Fibroblast of skin of right quadriceps (primary cell): Measurements from ENCODE around the gene SLC16A8.
A peak's percentile ranks its signal among the peaks of the same experiment; 100 is the strongest.

ENCODE experiments used
- DNase-seq: peaks from one replicate; pipeline ENCODE4 v3.0.0-alpha.2; 2013

The SLC16A8 gene

DNA sequence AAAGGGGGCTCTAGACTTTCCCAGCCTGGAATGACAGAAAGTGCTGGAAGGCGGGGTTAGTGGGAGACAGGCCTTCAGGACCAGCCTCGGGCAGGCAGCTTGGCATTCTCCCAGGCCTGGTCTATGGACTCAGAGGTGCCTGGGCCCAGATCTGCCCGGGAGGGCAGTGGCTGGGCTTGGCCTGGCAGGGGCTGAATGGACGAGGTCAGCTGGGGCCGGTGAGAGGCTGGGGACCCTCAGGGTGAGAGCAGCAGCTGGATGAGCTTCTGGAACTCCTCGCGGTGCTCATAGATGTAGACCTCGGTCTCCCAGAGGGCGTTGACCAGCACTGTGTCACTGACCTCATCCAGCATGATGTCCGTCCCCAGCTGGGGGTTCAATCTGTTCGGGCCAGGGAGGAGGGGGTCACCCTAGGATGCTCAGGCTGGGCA is 28.0 kb upstream of the SLC16A8 start:
- no peak for DNase-seq

DNA sequence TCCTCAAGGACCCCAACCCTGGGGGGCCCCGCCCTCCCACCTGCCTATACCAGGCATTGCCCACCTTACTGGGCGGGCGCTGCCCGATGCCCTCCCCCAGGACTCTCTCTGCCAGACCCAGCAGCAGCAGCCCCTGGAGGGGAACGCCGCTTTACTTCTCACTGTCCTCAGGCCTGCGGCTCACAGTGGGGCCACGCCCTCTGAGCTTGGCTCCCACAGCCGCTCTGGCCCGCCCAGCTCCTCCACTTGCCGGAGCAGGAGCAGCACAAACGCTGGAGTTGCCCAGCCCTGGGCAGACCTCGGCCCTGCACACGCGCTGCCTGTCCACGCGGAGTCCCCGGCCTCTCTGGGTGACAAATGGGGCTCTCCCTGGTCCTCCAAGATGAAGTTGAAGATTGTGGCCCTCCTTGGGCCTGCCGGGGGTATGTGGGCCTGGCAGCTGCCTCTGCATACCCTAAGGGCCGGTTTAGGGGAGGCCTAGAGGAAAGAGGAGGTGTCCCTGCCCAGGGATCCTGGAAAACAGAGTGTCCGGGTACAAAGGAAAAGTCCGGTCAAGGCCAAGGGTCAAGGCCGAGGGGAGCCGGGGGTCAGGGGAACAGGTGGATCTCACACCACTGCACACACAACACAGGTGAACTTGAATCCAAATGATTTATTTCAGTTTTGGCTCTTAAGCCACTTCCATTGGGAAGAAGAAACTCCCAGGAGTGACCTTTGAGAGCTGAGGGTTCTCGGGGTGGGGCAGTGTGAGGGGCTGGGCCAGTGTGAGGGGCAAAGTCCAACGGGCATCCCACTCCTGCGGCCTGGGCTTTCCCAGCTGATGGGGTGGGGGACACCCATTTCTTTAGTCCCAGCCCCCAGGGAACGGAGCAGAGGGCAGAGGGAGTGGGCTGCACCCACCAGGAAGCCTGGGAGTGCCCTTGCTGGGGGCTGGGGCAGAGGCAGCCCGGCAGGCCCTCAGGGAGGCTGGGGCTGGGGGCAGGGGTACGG is 27.2 kb upstream of the SLC16A8 start:
- DNase-seq = no peak

DNA sequence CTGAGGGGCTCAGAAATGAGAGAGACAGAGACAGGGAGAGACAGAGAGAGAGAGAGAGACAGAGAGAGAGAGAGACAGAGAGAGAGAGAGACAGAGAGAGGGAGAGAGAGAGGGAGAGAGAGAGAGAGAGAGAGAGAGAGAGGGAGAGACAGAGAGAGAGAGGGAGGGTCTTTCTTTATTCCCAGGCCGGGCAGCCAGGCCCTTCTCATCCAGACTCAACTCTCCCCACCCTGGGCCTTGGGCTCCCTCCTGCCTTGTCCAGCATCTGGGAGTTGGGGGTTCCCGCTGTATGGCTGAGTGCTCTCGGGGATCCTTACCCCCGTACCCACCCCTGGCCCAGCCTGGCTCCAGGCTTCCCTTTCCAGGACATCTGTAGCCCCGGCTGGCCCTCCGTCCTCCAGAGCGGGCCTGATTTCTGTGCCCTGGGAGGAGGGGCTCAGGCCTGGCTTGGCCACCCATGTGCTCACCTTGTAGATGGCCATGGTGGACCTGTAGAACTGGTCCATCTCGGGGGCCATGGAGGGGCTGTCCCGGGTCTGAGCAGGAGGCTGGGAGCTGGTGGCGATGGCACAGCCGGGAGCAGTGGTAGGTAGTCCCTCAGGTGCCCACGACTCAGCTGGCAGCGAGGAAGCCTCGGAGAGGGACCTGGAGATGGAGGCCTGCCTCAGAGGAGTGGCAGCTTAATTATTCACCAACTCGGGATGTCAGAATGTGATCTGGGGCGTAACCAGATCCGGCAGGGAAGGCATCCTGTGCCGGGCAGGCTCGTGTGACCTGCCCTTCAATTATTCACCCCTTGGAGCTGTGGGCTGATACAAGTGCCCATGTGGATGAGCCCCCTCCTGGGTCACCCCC is 26.3 kb upstream of the SLC16A8 start, which contains the start of gene BAIAP2L2:
BAIAP2L2 (minus strand) TSS at position 677 of the 855 bp plus-strand sequence; CDS start at position 518, 159 bp downstream.
- DNase-seq = no peak

DNA sequence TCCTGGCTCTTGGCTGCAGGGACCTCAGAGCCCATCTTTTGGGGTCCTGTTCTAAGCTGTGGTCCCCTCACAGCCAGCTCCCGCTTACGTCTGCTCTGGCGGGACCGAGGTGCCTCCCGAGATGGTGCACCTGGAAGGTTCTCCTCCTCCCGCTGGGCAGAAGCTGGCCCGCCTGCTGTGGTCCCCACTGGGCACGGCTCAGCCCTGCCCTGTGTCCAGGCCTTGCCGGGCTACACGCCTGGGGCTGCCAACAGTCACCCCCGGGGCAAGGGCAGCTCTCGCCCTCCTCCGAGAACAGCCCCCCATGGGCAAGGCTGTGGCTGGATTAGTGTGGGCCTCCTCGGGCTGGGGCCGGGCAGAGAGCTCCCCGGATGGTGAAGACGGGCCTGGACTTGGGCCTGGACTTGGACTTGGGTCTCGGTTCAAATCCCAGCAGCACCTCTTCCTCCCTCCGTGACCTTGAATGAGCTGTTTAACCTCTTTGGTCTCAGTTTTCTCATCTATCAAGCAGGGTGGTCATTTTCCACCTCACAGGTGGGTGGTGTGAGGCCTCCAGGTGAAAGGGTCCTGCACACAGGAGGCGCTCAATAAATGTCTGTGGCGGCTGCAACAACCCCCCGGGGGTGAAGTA is 25.5 kb upstream of the SLC16A8 start:
- no peak for DNase-seq

DNA sequence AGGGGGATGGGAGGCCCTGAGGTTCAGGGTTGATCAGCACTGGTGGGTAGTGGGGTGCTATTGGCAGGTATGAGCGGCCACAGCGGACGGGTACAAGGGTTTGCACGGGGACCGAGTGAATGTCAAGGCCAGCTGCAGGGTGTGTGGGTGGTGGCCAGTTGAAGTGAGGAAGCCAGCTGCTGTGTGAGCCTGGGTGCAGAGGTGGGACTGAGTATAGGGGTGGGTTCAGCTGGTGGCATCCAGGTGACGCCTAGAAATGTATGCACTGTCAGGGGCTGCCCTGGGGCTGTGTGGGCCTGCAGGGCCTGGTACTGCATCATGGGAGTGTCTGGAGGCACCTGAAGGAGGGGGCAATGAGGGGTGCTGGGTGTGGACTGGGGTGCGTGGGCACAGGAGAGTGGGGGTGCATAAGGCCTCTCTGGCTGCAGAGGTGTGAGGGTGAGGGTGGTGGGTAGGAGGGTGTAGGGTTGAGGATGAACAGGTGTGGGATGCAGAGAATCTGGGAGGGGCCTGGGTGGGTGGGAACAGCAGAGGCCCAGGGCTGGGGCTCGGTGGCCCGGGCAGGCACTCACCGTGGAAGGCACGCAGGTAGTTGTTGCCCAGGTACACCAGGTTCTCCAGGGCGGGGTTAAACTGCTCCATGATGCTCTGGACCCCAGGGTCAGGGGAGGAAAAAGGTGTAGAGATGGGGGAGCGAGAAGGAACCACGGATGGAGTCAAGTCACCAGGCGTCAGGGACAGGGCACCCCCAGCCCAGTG is 24.8 kb upstream of the SLC16A8 start:
- DNase-seq = no peak

DNA sequence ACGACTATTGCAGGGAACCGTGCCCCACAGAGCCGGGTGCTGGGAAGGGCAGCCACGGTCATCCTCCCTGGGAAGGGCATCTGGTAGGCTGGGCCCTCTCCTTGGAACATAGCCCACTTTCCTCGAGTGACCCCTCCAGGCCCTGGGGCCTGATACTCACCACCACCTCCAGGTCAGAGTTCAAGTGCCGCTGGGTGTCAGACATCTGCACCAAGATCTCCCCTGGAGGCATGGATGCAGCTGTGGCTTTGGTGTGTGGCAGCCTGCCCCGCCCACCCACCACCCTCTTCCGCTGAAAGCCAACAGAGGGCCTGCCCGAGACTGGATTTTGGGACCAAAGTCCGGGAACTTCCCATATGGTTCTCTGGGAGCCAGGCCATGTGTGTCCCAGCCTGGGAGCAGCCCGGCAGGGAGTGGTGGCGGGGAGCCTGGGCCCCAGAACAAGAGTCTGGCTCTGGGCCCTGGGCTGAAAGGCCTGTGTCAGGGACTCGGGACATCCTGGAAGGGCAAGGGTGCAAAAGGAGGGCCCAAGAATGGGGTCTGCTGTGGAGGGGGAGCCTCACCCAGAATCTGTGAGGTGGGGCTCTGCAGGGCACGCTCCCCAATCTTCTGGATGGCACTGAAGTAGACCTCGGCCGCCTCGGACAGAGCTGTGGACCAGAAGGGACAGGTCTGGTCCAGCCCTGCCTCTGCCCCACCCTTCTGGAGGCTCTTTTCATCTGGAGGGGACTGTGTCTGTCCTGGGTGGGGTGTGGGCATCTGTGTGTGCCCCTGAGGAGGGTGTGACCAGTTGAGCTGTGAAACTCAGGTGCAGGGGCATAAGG is 23.9 kb upstream of the SLC16A8 start:
- no peak for DNase-seq

DNA sequence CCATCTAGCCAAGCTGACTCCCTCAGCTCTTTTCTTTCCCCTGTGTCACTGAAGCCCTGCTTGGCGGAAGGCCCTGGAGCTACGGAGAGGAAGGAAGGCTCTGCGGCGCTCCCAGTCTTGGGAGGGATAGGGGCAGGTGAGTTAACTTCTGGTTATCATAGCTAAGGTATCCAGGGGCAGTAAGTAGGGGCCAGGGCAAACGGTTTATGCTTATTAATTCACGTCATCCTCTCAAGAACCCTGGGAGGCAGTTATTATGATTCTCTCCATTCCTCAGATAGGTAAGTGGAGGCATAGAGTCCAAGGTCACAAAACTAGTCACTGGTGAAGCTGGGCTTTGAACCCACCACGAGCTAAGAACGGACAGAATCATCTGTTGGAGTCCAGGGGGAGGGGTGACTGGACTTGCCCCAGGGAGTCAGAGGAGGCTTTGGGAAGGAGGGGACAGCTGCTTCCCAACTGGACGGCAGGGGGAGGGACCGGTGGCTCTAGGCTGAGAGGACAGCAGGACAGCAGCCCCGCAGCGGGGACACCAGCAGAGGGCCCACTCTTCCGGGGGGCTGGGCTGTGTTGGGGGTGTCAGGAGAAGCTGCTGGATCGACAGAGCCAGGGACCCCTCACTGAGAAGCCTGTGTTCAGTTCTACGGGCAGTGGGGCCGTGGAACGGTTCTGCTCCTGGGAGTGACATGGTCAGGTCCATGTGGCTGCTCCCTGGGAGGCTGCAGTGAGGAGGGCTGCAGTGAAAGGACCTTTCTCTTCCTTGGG is 23.0 kb upstream of the SLC16A8 start:
- DNase-seq = no peak

DNA sequence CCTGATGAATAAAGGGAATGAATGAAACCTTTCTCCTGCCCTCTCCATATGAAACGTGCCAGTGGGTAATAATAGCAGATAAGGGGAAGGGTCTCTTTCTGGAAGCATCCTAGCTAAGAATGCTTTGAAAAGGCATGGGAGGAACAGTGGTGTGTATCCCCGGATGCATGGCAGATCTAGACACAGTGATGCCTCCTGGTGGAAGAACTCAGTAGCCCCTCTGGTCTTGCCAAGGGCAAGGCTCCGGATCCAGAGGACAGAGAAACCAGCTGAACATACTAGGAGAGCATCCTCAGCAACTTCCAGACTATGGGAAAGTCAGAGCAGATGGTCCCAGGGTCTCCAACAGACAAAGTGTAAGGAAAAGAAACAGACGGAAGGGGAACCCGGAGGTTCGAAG is 20.1 kb upstream of the SLC16A8 start:
- no peak for DNase-seq

DNA sequence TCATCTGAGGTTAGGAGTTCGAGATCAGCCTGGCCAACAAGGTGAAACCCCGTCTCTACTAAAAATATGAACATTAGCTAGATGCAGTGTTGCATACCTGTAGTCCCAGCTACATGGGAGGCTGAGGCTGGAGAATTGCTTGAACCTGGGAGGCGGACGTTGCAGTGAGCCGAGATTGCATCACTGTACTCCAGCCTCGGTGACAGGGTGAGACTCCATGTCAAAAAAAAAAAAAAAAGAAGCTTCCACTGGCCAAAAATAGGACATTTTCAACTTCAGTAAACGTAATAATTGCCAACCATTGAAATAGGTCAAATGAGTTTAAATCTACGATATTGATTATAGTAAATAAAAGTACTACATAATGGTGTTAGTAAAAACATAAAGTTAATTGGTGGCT is 19.7 kb upstream of the SLC16A8 start:
- DNase-seq = no peak

DNA sequence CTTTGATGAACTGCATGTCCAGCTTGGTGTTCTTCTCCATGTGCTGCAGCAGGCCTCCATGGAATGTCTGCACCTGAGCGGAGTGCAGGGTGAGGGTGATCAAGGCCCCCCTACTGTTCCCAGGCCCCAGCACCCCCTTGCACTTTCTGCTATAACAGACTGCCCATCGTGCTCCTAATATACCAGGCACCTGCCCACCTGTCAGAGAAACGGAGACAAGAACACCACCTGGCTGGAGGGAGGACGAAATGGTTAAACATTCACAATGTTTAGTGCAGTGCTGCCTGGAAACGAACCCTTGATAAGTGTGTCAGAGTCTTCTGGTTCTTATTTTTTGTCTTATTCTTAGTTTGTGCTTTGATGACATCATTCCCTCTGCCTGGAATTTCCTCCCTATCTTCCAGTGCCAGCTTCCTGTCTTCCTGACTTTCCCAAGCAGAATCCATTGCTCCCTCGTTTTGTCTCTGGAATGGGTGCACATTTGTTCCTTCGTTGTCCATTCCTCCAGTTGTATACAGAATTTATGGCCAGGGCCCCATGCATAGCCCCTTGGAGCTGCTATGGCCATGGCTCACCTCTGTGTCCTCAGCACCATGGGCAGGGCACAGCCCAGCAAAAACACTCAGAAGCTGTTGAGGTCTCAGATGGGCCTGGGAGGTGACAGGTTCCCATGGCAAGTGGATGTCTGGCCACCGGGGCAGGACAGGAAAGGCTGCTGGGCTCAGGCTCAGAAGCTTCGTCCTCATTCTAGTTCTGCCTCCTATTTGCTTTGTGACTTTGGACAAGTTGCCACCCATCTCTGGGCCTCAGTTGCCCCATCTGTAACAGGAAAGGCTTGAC is 14.6 kb upstream of the SLC16A8 start:
- DNase-seq = peak; percentile 54

DNA sequence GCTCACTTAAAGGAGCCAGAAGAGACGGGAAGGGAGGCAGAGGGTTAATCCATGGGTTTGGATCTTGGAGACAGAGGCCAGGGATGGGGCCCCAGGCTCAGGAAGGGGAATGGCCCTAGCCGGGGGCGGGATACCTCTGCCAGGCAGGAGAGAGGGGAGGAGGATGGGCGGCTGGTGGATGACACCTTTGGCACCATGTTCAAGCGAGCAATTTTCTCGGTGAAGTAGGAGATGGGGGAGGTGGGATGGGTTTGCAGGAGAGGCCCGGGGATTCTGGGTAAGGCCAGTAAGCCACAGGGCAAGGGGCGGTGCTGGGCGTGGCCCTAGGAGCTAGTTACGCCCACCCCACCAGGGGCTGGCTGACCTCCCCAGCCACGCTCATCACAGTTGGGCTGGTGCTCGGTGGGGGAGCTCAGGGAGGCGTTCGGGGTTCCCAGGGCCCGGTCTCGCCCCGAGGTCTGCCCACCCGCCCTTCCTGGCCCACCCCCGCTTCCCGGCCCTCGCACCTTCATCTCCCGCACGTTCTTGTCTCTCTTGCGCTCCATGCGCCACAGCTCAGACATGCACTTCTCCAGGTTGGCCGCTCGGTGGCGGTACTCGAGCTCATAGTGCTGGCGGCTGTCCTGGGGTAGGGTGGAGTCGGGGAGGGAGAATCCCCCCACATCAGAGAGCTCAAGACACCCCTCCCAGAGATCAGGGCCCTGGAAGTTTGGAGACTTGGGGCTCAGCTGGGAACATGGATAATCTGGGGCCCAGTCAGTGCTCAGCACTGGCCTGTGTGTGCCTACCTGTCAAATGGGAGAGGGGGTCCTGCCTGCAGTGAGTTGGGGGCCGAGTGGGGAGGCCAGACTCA is 13.8 kb upstream of the SLC16A8 start:
- peak; percentile 30 for DNase-seq

DNA sequence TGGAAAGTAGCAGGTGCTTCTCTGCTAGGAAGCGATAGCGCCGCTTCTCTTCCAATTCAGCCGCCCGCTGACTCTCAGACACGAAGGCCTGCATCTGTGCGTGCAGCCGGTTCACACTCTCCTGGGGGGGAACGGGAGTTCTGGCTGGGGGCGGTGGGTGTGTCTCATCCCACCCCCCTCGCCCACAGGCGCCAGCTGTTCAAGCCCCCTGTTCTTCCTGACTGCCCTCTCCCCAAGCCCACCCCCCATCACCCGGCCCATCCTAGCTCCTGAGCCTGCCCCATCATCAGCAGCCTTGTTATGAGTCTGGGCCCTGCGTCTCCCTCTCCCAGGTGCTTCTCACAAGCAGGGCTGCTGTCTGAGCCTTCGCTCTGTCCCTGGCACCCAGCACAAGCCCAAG is 13.1 kb upstream of the SLC16A8 start:
- DNase-seq = no peak

DNA sequence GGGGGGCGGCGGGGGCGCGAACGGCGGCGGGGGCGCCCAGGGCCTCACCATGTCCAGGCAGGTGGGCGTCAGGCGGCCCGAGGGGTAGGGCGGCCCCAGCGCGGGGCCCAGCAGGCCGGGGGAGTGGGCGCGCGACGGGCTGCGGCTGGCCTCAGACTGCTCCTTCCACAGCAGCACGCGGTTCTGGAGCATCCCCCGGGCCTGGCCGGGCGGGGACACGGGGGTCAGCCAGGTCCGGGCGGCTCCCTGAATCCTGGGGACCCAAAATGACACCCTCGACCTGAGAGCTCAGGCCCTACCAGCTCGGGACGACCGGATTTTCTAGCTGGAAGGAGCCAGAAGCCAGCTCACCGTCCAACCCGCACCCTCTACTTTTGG is 5.5 kb upstream of the SLC16A8 start:
- DNase-seq = no peak

DNA sequence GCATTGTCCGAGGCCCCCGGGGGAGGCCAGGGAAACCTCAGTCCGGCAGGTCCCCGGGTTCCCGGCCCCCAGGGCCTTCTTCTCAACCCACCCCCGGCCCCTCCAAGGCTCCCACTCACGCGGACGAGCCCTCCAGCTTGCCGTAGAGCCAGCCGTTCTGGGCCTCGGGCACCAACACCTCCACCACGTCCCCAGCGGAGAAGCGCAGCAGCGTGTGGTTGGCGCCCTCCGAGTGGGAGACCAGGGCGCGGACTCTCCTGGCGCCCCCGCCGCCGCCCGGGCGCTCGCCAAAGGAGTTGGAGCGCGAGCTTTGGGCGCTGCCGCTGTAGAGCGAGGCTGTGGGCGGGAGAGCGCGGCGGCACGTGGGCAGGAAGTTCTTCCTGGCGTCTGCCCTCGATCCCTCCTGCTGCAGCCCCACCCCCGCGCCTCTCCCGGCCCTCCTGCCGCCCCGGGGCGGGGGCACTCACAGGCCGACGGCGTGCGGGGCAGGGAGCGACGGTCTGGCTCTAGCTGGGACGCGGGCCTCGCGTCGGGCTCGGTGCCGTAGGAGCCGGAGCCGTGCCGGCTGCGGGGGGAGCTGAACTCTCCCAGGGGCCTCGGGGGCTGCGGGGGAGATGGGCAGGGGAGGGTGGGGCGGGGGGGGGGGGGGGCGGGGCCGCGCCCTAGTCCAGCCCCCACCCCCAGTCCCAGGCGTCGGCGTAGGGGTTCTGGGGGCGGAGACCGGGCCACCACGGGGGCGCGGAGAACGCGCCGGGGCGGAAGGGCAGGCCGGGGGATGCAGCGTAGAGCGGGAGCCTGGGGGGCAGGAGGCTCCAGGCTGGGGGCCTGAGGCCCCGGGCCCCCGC is 4.9 kb upstream of the SLC16A8 start:
- no peak for DNase-seq

DNA sequence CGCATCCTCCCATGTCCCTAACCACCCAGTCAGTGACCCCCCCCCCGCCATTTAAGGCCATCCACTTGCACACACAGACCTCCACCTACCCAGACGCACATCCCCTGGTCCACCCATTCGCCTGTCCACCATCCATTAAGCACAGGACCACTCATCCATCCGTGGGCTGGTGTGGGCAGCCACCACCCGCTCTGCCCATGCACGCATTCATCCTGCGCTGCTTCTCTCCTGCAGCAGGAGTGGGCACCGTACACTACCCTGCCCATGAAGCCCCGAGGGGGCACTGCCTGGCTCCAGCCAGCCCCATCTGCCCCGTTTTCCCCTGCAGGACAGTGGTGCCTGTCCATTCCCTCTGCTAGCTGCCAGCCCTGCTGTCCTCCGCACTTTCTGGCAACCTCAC is 3.9 kb upstream of the SLC16A8 start:
- DNase-seq = no peak

DNA sequence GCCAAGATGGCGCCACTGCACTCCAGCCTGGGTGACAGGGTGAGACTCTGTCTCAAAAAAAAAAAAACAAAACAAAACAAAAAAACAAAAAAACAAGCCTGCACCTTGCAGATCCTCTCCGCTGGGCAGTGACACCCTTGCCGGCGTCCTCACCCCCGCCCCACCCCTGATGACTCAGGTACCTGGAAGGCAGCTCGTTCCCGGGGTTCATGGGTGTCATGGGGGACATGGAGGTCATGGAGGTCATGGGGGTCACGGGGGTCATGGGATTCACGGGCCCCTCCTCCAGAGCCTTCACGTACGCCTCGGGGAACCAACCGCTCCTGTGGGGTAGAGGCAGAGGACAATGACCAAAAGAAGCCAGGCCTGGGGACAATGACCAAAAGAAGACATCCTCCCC is 3.0 kb upstream of the SLC16A8 start:
- no peak for DNase-seq

DNA sequence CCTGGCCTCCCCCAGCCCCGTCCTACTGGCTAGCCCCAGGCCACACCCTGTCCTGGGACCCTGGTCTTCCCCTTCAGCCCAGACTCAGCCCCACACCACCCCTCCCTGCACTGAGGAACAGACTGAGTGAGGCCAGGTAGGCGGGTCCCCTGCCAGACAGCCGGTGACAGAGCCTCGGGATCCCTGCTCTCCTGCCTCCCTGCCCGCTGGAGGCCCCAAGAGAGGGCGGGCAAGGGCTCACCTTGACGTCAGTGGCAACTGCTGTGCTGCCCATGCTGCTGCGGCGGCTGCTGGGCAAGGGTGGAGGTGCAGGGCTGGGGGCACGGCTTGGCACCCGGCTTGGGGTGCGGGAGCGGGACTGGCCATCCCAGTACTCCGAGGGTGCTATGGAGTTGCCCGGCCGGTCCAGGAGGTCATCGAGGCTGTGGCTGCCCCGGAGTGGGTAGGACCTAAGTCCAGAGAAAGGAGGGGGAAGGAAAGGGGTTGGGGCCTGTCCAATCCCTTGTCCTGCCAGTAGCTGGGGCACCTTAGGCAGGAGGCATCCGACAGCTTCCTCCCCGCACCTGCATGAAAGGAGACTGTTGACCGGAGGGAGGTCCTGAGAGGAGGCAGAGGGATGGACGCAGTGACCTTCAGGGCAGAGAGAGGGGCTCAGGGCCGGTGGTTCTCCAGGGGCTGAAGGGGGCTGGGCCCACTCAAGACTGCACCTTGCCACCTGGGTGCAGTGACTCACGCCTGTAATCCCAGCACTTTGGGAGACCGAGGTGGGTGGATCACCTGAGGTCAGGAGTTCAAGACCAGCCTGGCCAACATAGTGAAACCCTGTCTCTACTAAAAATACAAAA is 2.2 kb upstream of the SLC16A8 start:
- no peak for DNase-seq
